Endothelial cell of umbilical vein (primary cell): ENCODE results near the gene VPS54. TPM values are rescaled to one million over a fixed set of nuclear protein-coding genes. Genes with fewer than 3 reads are reported as not detected.

Experiments used
- BruUV-seq: library from RNA; stranded (reverse); fragments of 400-500 nt; replicated peaks from 2 replicates; lab custom pipeline; 2021; lab: Mats Ljungman, UMichigan
- CTCF ChIA-PET: fragments of 300-600, 350-600 bp; sonication (Branson Sonifier 250); formaldehyde crosslinking; loops from one replicate; lab custom pipeline; 2021; ENCODE audit warnings: antibody characterized with exemption, inconsistent platforms; lab: Charles Lee
- POLR2A ChIA-PET: fragments of 300-600, 350-600 bp; sonication (Branson Sonifier 250); formaldehyde crosslinking; loops from one replicate; lab custom pipeline; 2021; ENCODE audit warnings: antibody characterized with exemption, inconsistent platforms; lab: Charles Lee
- DNase-seq: peaks from one replicate; pipeline ENCODE4 v3.0.0-alpha.2; 2011; ENCODE audit warnings: low read depth, low spot score
- FAIRE-seq: peaks from 2 replicates; lab custom pipeline; 2011; peaks lifted over from hg19 to GRCh38; lab: Jason Lieb, UNC
- H2AFZ ChIP-seq: 2 replicates; pipeline ENCODE4 v1.6.0; 2012; ENCODE audit warnings: low read depth, low read length, control low read depth, inconsistent platforms
- H3K27ac ChIP-seq: 2 replicates; pipeline ENCODE4 v1.5.1; 2011; ENCODE audit warnings: low read depth, mild to moderate bottlenecking, control low read depth, low read length, moderate library complexity; ENCODE audit not compliant: insufficient read depth
- H3K27me3 ChIP-seq, 2 experiments: 2 replicates each; pipeline versions ENCODE4 v1.6.0 to v1.6.1; 2011; ENCODE audit warnings: low read length in 2 of 2, mixed read lengths in 1 of 2; ENCODE audit not compliant: control insufficient read depth in 2 of 2, insufficient read depth in 2 of 2
- H3K36me3 ChIP-seq, 2 experiments: 2 replicates in 1 of 2; 3 replicates in 1 of 2; pipeline ENCODE4 v1.5.1; 2011; ENCODE audit warnings: low read length in 2 of 2, mild to moderate bottlenecking in 1 of 2, moderate library complexity in 1 of 2; ENCODE audit not compliant: control insufficient read depth in 2 of 2, insufficient read depth in 2 of 2; ENCODE audit errors: extremely low read depth in 1 of 2
- H3K4me1 ChIP-seq: 3 replicates; pipeline ENCODE4 v1.5.1; 2011; ENCODE audit warnings: mild to moderate bottlenecking, low read length; ENCODE audit not compliant: control insufficient read depth, insufficient read depth; ENCODE audit errors: extremely low read depth
- H3K4me2 ChIP-seq: 2 replicates; pipeline ENCODE4 v1.6.1; 2011; ENCODE audit warnings: low read length, control low read depth, mixed read lengths; ENCODE audit not compliant: insufficient read depth
- H3K4me3 ChIP-seq, 3 experiments: fragments of 200-600 bp in 1 of 3; sonication (generic), shearing (Covaris generic) in 1 of 3; replicated peaks in 1 of 3; 2 replicates each; pipeline ENCODE4 v1.5.1; 2011 to 2016; ENCODE audit warnings: control low read depth in 3 of 3, low read length in 3 of 3, mild to moderate bottlenecking in 2 of 3, inconsistent platforms in 1 of 3, low read depth in 1 of 3, moderate library complexity in 1 of 3; ENCODE audit not compliant: insufficient read depth in 1 of 3
- H3K79me2 ChIP-seq: 2 replicates; pipeline ENCODE4 v1.6.0; 2012; ENCODE audit warnings: low read length, inconsistent platforms; ENCODE audit not compliant: control insufficient read depth, insufficient read depth
- H3K9ac ChIP-seq: replicated peaks from 2 replicates; pipeline ENCODE3; 2011; ENCODE audit warnings: low read length, control low read depth; ENCODE audit not compliant: insufficient read depth; ENCODE audit errors: extremely low read depth
- H3K9me1 ChIP-seq: replicated peaks from 3 replicates; pipeline ENCODE4 v1.6.0; 2011; ENCODE audit warnings: mild to moderate bottlenecking, low read length; ENCODE audit not compliant: control insufficient read depth, insufficient read depth; ENCODE audit errors: extremely low read depth
- H3K9me3 ChIP-seq: replicated peaks from 2 replicates; pipeline ENCODE4 v1.5.1; 2012; ENCODE audit warnings: low read length, inconsistent platforms; ENCODE audit not compliant: control insufficient read depth, insufficient read depth
- H4K20me1 ChIP-seq: replicated peaks from 2 replicates; pipeline ENCODE3; 2011; ENCODE audit warnings: mild to moderate bottlenecking, low read length; ENCODE audit not compliant: control insufficient read depth, insufficient read depth; ENCODE audit errors: extremely low read depth
- CTCF ChIP-seq, 2 donors: IDR thresholded peaks; 1 replicate in 1 of 2; 2 replicates in 1 of 2; pipeline ENCODE4 v1.5.1; 2011; ENCODE audit warnings: low read length in 2 of 2, mild to moderate bottlenecking in 2 of 2, moderate library complexity in 2 of 2, control low read depth in 1 of 2, inconsistent platforms in 1 of 2, low read depth in 1 of 2; ENCODE audit not compliant: insufficient read depth in 1 of 2; ENCODE audit errors: extremely low read depth in 1 of 2
- EZH2 ChIP-seq: IDR thresholded peaks from 2 replicates; pipeline ENCODE4 v1.6.1; 2012; ENCODE audit warnings: borderline replicate concordance, low read depth, mild to moderate bottlenecking, moderate library complexity, low read length, inconsistent platforms; ENCODE audit not compliant: severe bottlenecking
- FOS ChIP-seq: IDR thresholded peaks from 2 replicates; pipeline ENCODE4 v1.6.1; 2011; ENCODE audit warnings: mild to moderate bottlenecking, low read length, moderate library complexity, borderline replicate concordance; ENCODE audit not compliant: insufficient read depth
- GATA2 ChIP-seq: IDR thresholded peaks from 2 replicates; pipeline ENCODE4 v1.7.0; 2011; ENCODE audit warnings: low read depth, mild to moderate bottlenecking, moderate library complexity, mixed read lengths, low read length; ENCODE audit not compliant: insufficient read length, insufficient read depth
- JUN ChIP-seq: IDR thresholded peaks from 2 replicates; pipeline ENCODE4 v1.6.1; 2011; ENCODE audit warnings: borderline replicate concordance, low read depth; ENCODE audit not compliant: insufficient read length, insufficient read depth
- MAX ChIP-seq: IDR thresholded peaks from 2 replicates; pipeline ENCODE4 v1.6.1; 2011; ENCODE audit not compliant: insufficient read depth, insufficient read length
- MYC ChIP-seq: IDR thresholded peaks from one replicate; pipeline ENCODE4 v1.6.1; 2011; ENCODE audit warnings: mild to moderate bottlenecking, low read depth, low read length
- POLR2A ChIP-seq: IDR thresholded peaks from 2 replicates; pipeline ENCODE4 v1.6.1; 2012; ENCODE audit warnings: low read depth, mild to moderate bottlenecking, control low read depth, low read length
- POLR2AphosphoS5 ChIP-seq: IDR thresholded peaks from 2 replicates; pipeline ENCODE4 v1.6.1; 2012; ENCODE audit warnings: low read depth, mild to moderate bottlenecking, control low read depth, low read length, moderate library complexity; ENCODE audit not compliant: insufficient read depth
- dilution Hi-C: fragments of 300-500 bp; cut with MboI; formaldehyde crosslinking; loops from one replicate; pipeline ENCODE4 v1.15.0; 2019; ENCODE audit warnings: low sequenced_read_pairs; ENCODE audit not compliant: extremely low pct_ligation_motif_present
- intact Hi-C: fragments of 100-400 bp; cut with micrococcal nuclease; formaldehyde crosslinking; loops from one replicate; pipeline ENCODE4 v1.10.0; 2022
- polyA plus RNA-seq, 4 experiments: library from polyadenylated mRNA; depleted of rRNA in 3 of 4; stranded (reverse) in 3 of 4; unstranded in 1 of 4; fragments of >200 nt; gene quantifications; 2 replicates each; pipeline versions ENCODE4 v1.2.1 to v1.2.3, GENCODE V29; 2011 to 2012; ENCODE audit warnings: missing spikeins in 1 of 4
- total RNA-seq: library from RNA; stranded (reverse); gene quantifications from 2 replicates; pipeline ENCODE4 v1.2.3, GENCODE V29; 2021

Gene VPS54
- total and polyA plus RNA-seq, 2 donors (not counting 3 experiments of a cell fraction or from before 2014, with no cell fraction given): 6.3 to 17.7 TPM

- CTCF ChIA-PET: interaction anchor here (1.4 to 3.5 kb wide), 4 partner anchors 8 to 147 kb away, joined by 3 to 23 read pairs (median 7); no protein-coding TSS in a partner anchor
- no peak for TF ChIP-seq POLR2A
- no peak for TF ChIP-seq MAX
- no peak for TF ChIP-seq POLR2AphosphoS5
- TF ChIP-seq JUN: no peak
- TF ChIP-seq GATA2: no peak
- no peak for TF ChIP-seq EZH2
- no peak for TF ChIP-seq FOS
- no peak for TF ChIP-seq CTCF (IDR thresholded peaks at IDR 0.05; ENCODE audit: extremely low read depth in 1 of 2, insufficient read depth in 1 of 2, low read depth in 1 of 2, low read length in 2 of 2)
- TF ChIP-seq MYC: no peak
- DNase-seq: no peak
- Histone ChIP-seq H3K9ac (no peak overlapping the region), H3K36me3 (no peaks in the 10 kb centered on the region), H3K79me2 (peaks cover 73% of the 10 kb centered on the region), H3K27me3 (no peaks in the 10 kb centered on the region), H3K9me3 (no peaks in the 10 kb centered on the region), H3K9me1 (no peaks in the 10 kb centered on the region), H4K20me1 (peaks cover 3% of the 10 kb centered on the region), H3K4me3 (no peak overlapping the region), H3K27ac (no peak overlapping the region), H3K4me1 (peaks cover 8% of the 10 kb centered on the region), H2AFZ (no peak overlapping the region), H3K4me2 (no peak overlapping the region)
- POLR2A ChIA-PET: no interaction called here
- intact Hi-C loops (no loop called here), dilution Hi-C loops (no loop called here)
- BruUV-seq: no TSS peak
- no peak for FAIRE-seq
These were observed 173.4 kb downstream of the VPS54 start for GRCh38 chr2:63845866-63846265.
